Measurements from ENCODE around the gene MORN5.

Gene MORN5

DNA sequence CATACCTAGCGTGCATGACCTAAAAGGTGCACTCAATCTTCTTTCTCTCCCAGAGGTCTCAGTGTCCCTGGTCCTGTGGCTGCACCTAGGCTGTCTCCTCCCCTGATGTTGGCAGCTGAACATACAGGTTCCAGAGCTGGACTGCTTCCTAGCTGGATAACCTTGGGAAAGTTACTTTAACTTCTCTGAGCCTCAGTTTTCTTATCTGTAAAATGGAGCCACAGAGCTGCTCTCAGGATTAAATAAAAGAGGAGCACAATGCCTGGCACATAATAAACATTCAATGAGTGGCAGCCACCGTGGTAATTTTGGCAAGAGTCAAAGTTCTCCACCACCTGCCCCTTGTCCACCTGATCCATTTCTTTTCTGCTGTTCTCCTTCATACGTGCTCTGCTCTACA is 14.0 kb downstream of the MORN5 start:
- H3K9me3 ChIP-seq (replicated peaks in 1 of 11) = no peaks in the 10 kb centered on the region
- no peak overlapping the region for H3K4me3 ChIP-seq
- no peaks in the 10 kb centered on the region for H3K4me1 ChIP-seq
- H4K20me1 ChIP-seq = no peaks in the 10 kb centered on the region
- no peak for TF ChIP-seq Cebpa-rat (IDR thresholded peaks at IDR 0.05)
- no peak overlapping the region for H3K9ac ChIP-seq
- H3K4me2 ChIP-seq = no peak overlapping the region
- no peak overlapping the region for H3K27ac ChIP-seq
- no peaks in the 10 kb centered on the region for H3K27me3 ChIP-seq
- no peaks in the 10 kb centered on the region for H3K36me3 ChIP-seq

DNA sequence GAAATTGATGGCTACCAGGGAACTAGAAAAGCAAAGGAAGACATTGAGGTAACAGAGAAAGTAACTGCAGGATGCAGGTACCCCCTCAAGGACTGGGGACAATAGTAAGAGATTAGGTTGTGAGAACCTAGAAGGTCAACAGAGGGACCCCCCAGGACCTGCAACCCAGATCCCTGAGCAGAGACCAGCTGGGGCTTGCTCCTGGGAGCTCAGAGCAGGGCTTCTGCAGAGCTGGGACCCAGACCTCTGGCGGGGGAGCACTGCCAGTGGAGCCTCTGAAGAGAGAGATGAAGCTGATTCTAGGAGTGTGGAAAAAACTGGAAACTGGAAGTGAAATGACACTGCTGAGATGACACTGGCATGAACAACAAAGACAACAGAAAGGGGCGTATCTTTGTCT is 17.2 kb downstream of the MORN5 start:
- Histone ChIP-seq H3K27me3 (no peaks in the 10 kb centered on the region), H3K9me3 (replicated peaks in 1 of 11) (no peaks in the 10 kb centered on the region), H3K4me2 (no peak overlapping the region), H3K4me3 (no peak overlapping the region), H3K9ac (no peak overlapping the region), H3K27ac (no peak overlapping the region), H4K20me1 (no peaks in the 10 kb centered on the region), H3K4me1 (peaks cover 0 to 9% (median 9%) of the 10 kb centered on the region in 10 experiments; a peak in 16 of 20 replicates), H3K36me3 (no peaks in the 10 kb centered on the region)
- no peak for TF ChIP-seq Cebpa-rat (IDR thresholded peaks at IDR 0.05)

DNA sequence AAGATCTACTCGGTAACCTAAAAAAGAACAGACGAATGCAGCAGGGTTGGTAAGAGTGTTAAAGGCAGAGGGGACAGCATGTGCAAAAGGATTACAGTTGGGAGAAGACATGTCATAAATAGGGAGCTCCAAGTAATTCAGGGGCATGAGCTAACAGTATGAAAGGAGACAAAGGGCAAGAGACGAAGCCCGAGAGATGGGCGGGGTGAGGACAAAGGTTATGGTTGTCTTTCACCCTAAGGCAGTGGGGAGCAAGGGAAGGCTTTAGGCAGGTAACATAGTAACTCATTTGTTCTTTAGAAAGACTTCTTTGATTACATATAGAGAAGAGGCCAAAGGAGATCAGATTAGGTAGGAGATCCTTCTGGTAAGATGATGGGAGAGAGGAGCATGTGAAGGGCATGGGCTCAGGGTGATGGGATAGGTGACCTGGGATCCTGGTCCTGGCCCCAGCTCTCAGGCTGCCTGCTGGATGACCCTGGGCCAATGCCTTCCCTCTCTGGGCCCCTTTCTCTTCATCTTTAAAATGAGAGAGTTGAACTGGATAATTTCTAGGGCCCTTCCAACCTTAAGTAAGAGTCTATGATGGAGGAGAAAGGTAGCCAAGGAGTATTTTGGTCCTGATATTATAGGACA is 19.5 kb downstream of the MORN5 start:
- peak overlapping the region in 9 of 11 experiments; percentile 29 to 76 (median 53); a peak in 17 of 22 replicates for H3K4me2 ChIP-seq
- H3K9ac ChIP-seq = no peak overlapping the region
- H4K20me1 ChIP-seq = no peaks in the 10 kb centered on the region
- no peak overlapping the region for H3K27ac ChIP-seq
- H3K36me3 ChIP-seq = no peaks in the 10 kb centered on the region
- H3K9me3 ChIP-seq (replicated peaks in 1 of 11) = no peaks in the 10 kb centered on the region
- peaks cover 0 to 9% (median 9%) of the 10 kb centered on the region in 10 experiments; a peak in 16 of 20 replicates for H3K4me1 ChIP-seq
- no peak for TF ChIP-seq Cebpa-rat (IDR thresholded peaks at IDR 0.05)
- no peak overlapping the region for H3K4me3 ChIP-seq
- no peaks in the 10 kb centered on the region for H3K27me3 ChIP-seq

DNA sequence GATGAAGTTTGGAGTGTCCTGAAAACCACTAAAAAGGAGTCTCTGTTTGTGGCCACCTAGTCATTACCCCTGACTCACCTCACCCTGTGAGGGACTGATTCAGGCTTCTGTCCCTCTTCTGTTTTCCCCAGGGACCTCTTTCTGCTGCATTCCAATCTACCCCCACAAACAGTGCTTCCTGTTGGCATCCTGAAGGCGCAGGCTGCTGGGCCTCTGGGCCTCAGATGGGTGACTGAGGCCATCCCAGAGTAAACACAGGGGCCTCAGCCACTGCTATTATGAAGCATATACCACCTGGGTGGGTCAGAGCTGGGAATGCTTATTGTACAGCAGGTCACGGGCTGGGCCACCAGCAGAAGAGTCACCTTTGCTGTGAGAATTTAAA is 20.0 kb downstream of the MORN5 start:
- TF ChIP-seq Cebpa-rat (IDR thresholded peaks at IDR 0.05) = no peak
- no peaks in the 10 kb centered on the region for H3K27me3 ChIP-seq
- peaks cover 0 to 9% (median 9%) of the 10 kb centered on the region in 10 experiments; a peak in 16 of 20 replicates for H3K4me1 ChIP-seq
- H3K4me3 ChIP-seq = no peak overlapping the region
- H3K27ac ChIP-seq = no peak overlapping the region
- H3K36me3 ChIP-seq = no peaks in the 10 kb centered on the region
- H3K9me3 ChIP-seq (replicated peaks in 1 of 11) = no peaks in the 10 kb centered on the region
- no peak overlapping the region for H3K9ac ChIP-seq
- H3K4me2 ChIP-seq = peak overlapping the region in 9 of 11 experiments; percentile 29 to 76 (median 53); a peak in 17 of 22 replicates
- no peaks in the 10 kb centered on the region for H4K20me1 ChIP-seq

DNA sequence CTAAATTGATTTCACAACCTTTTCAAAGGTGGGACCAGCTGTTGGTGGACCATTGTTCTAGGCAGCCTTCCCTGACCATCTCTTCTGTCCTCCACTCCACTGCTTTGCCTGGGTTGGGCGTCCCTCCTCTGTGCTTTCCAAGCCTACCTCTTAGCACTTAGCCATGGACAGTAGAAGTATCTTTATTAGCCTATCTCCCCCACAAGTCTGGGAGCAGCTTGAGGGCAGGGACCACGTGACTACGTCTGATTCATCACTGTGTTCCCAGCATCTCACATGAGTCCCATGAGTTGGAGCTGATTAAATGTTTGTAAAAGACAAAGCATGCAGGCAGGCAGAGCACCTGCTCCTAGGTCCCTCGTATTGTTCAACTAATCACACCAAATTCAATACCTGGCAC is 20.9 kb downstream of the MORN5 start:
- H3K4me2 ChIP-seq = no peak overlapping the region
- H3K9me3 ChIP-seq (replicated peaks in 1 of 11) = no peaks in the 10 kb centered on the region
- no peaks in the 10 kb centered on the region for H3K36me3 ChIP-seq
- H3K27ac ChIP-seq = no peak overlapping the region
- H3K9ac ChIP-seq = no peak overlapping the region
- TF ChIP-seq Cebpa-rat (IDR thresholded peaks at IDR 0.05) = no peak
- no peaks in the 10 kb centered on the region for H3K27me3 ChIP-seq
- no peak overlapping the region for H3K4me3 ChIP-seq
- H3K4me1 ChIP-seq = peaks cover 0 to 9% (median 9%) of the 10 kb centered on the region in 10 experiments; a peak in 16 of 20 replicates
- no peaks in the 10 kb centered on the region for H4K20me1 ChIP-seq

DNA sequence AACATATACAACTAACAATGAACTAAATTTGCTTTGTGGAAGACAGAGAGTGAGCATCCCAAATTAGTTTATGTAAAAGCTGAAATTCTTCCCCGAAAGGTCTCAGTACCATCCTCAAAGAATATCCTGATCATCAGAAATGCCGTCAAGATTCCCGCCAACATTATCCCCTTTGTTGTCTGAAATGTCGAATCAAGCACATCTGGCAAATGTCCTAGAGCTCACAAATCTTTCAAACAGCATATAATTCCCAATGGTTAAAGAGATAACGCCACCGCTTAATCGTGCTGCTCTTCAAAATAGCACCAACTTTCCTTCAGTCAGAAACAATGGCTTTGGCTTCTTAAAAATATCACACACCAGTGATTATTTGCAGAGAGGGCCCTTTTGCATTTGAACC is 23.8 kb downstream of the MORN5 start:
- no peaks in the 10 kb centered on the region for H3K9me3 ChIP-seq (replicated peaks in 1 of 11)

DNA sequence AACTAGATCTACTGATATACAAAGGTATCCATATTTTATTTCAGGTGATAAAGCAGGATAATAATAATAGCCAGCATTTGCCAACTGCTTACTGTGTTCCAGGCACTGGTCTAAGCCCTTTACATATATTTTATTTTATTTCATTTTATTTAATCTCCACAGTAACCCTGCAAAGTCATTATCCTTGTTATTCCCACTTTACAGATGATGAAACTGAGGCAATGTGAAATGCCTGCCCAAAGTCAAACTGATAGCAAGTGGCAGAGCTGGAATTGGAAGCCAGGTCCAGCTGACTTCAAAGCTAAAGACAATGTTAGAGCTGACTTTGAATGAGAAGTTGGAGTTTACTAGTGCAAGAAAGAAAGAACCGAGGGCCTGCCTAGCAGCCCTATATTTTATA is 24.8 kb downstream of the MORN5 start:
- no peak for TF ChIP-seq Cebpa-rat (IDR thresholded peaks at IDR 0.05)
- H3K4me1 ChIP-seq = peaks cover 0 to 6% (median 5%) of the 10 kb centered on the region in 10 experiments; a peak in 16 of 20 replicates

More for the DNA sequence above, 23.8 kb downstream of the MORN5 start:
- Histone ChIP-seq H3K4me1 (peaks cover 0 to 9% (median 9%) of the 10 kb centered on the region in 10 experiments; a peak in 16 of 20 replicates), H3K9ac (no peak overlapping the region), H4K20me1 (no peaks in the 10 kb centered on the region), H3K27ac (no peak overlapping the region), H3K4me2 (no peak overlapping the region), H3K27me3 (no peaks in the 10 kb centered on the region), H3K4me3 (no peak overlapping the region), H3K36me3 (no peaks in the 10 kb centered on the region)
- TF ChIP-seq Cebpa-rat (IDR thresholded peaks at IDR 0.05) = no peak

DNA sequence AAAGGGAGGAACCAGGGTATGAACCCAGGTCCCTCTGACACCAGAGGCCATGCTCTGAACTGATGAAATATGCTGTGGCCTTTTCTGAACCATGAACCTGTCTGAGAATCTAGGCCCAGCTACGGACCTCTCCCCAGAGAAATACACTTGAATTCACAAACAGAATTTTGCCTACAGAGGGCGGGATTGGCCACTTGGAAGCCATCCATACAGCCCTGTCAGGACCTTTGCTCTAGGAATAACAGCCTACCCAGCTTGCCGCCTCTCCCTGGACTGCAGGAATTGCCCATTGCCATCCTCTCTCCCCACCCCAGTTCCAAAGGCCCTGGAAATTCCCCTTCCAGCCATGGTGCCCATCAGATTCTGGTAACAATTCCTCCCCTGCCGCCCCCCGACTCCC is 26.6 kb downstream of the MORN5 start:
- no peak for TF ChIP-seq Cebpa-rat (IDR thresholded peaks at IDR 0.05)
- Histone ChIP-seq H3K4me1 (peaks cover 0 to 4% (median 0%) of the 10 kb centered on the region in 10 experiments; a peak in 1 of 20 replicates), H3K9ac (no peak overlapping the region), H4K20me1 (no peaks in the 10 kb centered on the region), H3K27ac (no peak overlapping the region), H3K27me3 (no peaks in the 10 kb centered on the region), H3K4me2 (no peak overlapping the region), H3K36me3 (no peaks in the 10 kb centered on the region), H3K9me3 (replicated peaks in 1 of 11) (no peaks in the 10 kb centered on the region), H3K4me3 (no peak overlapping the region)

More for the DNA sequence above, 24.8 kb downstream of the MORN5 start:
- no peak overlapping the region for H3K4me2 ChIP-seq
- H3K36me3 ChIP-seq = no peaks in the 10 kb centered on the region
- no peak overlapping the region for H3K4me3 ChIP-seq
- H4K20me1 ChIP-seq = no peaks in the 10 kb centered on the region
- no peaks in the 10 kb centered on the region for H3K27me3 ChIP-seq
- no peak overlapping the region for H3K27ac ChIP-seq
- H3K9me3 ChIP-seq (replicated peaks in 1 of 11) = no peaks in the 10 kb centered on the region
- H3K9ac ChIP-seq = no peak overlapping the region

DNA sequence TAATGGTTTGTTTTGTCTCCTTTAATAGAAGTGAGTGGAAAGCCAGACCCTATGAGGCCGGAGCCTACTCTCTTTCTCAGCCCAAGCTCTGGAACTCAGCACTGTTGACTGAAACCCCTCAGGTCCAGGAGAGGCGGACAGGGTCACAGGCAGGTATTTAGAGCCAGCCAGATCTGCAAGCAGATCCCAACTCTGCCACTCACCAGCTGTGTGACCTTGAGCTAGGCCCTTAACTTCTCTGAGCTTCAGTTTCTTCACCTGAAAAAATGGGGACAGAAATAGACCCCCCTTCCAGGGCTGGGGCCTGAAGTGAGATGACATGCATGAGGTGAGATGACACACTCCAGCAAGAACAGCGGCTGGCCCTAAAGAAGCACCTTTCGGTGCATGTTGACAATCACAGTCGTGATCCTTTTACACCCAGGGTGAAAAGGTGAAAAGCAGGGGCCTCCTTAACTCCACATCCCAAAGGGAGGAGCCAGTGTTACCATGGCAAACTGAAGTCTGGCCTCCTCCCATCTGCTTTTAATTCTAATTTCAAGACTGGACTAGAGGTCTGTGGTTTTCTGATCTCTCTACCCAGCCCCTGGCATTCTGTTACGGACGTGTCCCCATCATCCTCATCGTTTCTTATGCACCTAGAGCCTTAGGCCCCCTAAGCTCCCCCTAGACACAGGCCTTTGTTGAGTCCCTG is 27.2 kb downstream of the MORN5 start:
- Histone ChIP-seq H3K4me2 (no peak overlapping the region), H3K4me1 (peaks cover 0 to 7% (median 0%) of the 10 kb centered on the region in 10 experiments; a peak in 3 of 20 replicates), H3K27ac (no peak overlapping the region), H3K27me3 (no peaks in the 10 kb centered on the region), H4K20me1 (no peaks in the 10 kb centered on the region), H3K36me3 (no peaks in the 10 kb centered on the region), H3K9ac (no peak overlapping the region), H3K9me3 (replicated peaks in 1 of 11) (no peaks in the 10 kb centered on the region), H3K4me3 (no peak overlapping the region)
- TF ChIP-seq Cebpa-rat (IDR thresholded peaks at IDR 0.05) = no peak

Measured in BLaER1 treated with 17β-estradiol and CSF1 and Interleukin-3, amounts not matched to agents 10 nM and 100 nM (cell line).